NCI-H2029 (cell line): ENCODE measurements around the gene TRIM32.

Source experiments
- DNase-seq: peaks from one replicate; lab custom pipeline; 2025; lab: John Stamatoyannopoulos, UW

Gene TRIM32

DNA sequence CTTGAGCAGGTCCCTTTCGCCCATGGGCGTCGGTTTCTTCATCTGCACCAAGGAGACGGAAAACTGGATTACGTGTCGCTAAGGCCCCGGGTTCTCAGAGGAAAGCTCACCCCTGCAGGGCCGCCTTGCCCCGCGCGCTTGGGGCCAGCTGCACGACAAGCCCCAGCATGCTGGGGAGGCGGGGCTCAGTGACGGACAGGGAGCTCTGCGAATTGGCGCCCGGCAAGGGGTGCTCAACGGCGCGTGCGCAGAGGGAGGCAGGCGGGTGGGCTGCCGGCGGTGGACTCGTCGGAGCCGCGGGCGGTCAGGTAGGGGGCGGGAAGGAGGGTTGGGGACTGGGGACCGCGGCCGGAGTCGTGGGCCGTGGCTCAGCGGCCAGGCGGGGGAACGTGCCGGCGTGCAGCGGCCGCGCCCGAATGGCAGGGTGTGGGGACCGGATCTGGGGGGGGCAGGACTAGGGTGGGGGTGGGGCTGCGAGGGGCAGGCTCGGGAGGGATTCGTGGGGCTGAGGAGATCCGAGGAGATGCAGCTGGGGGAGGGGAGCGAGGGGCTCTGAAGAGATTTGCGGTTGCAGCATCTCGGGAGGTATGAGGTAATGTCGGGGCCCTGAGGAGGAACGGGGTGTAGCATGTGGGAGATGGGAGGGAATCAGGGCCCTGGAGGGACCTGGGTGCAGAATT lies at the start of gene TRIM32:
TSS of gene TRIM32 (plus strand) at position 232 of the 680 bp plus-strand sequence. CDS start 10,438 bp downstream, outside the sequence.
- peak; percentile 85 for DNase-seq

GRCh38 chr9:116639251-116639741 lies 47.8 kb upstream of the TRIM32 start:
- DNase-seq: no peak

GRCh38 chr9:116641292-116642059 lies 45.6 kb upstream of the TRIM32 start:
- no peak for DNase-seq

DNA sequence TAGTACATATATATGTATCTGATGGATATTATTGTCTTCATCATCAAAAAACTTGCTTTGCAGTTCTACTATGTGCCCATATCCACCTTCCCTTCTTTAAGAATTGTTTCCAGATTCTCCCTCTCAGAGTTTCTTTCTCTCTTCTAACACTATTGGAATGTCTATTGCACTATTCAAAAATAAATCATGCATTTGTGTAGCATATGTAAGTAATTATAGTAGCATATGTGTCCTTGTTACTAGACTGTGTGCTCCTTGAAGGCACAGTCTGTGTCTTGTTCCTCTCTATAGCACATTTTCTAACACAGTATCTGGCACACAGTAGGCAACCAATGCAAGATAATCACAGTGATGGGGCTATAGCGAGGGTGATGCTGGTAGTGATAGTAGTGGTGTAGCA lies 43.4 kb upstream of the TRIM32 start:
- no peak for DNase-seq

DNA sequence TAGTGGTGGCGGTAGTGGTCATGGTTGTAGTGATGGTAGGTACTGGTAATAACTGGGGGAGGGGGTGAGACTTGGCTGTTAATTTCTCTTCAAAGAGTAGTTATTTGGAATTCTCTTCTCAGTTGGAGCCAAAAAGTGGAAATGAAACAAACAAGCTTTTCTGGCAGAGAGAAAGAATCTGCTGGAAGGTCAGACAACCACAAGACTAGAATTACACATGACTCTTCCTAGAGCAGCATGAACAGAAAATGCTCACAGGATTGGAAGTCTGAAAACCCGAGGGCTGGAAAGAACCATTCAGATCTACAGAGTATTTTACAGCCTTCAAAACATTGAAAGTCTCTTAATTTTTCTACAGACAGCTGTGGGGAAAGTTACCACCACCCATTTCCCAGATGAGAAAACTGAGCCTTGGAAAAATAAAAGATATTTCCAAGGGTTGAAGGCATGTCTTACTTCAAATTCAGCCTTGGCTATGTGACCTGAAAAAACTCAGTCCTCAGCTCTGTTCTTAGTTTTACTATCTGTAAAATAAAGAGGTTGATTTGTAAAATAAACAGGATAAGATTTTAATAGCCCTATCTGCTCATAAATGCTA lies 42.9 kb upstream of the TRIM32 start:
- DNase-seq: no peak

DNA sequence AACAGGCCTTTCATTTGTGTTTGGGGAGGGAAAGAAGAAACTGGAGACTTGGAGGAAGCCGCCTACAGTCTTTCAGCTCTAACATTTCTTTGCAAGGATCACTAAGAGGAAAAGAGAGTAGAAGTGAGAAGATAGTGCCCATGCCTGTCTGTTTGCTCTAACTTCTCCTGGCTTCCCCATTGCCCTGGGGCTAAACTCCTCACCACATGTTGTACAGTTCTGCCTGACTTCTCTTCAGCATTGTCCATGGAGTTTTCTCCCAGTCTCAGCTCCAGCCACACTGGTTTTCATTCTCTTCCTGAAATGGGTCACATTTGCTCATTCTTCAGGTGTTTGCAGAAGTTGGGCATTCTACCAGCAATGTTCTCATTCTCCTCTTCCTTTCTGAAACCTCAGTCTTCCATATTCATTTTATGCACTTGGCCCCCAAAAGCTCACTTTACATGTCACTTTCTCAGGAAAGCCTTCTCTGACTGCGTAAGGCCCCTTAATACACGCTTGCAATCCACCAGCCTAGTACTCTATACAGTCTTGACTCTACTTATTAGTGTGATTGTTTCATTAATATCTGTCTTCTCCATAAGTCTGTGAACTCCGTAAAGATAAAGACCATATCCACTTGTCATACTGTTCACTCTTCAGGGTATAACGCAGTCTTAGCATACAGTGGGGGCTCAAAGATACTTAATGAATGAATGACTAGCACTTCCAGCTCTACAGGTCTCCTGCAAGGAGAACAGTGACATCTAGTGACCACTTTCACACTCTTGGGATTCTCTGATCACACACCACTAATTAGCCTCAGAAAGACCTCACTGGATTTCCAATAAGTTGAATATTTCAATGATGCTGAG lies 40.2 kb upstream of the TRIM32 start:
- no peak for DNase-seq

GRCh38 chr9:116647515-116647809 lies 39.6 kb upstream of the TRIM32 start:
- no peak for DNase-seq

DNA sequence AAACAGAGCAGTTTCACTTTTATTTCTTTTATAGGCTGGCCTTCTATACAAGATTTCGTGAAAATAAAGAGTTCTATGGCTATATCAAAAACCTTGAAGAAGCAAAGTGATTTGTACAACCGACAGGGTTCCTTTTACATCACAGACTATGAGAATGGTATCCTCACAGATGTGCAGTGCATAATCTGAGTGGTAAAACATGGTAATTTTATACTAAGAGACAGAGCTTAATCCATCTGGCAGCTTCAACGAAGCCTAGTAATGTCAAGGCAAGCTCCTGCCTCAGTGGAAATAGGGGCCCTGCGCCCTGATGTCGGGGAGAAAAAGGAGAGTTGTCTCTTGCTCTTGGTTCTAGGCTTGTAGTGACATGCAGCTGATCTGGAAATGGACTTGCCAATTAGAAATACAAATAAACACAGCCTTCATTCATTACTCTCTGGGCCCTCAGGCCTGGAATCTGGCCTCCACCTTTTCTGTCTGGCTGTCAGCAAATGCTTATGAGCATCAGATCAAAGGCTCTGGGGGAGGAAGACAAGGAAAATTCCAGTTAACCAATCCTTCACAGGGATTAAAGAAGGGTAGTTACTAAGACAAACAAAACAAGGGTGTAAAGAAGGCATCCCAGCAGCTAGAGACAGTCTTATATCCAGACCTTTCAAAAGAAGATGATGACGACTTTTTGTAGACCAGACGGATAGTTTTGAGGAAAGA lies 33.6 kb upstream of the TRIM32 start:
- DNase-seq: no peak

GRCh38 chr9:116654059-116654355 lies 33.1 kb upstream of the TRIM32 start:
- DNase-seq: no peak

DNA sequence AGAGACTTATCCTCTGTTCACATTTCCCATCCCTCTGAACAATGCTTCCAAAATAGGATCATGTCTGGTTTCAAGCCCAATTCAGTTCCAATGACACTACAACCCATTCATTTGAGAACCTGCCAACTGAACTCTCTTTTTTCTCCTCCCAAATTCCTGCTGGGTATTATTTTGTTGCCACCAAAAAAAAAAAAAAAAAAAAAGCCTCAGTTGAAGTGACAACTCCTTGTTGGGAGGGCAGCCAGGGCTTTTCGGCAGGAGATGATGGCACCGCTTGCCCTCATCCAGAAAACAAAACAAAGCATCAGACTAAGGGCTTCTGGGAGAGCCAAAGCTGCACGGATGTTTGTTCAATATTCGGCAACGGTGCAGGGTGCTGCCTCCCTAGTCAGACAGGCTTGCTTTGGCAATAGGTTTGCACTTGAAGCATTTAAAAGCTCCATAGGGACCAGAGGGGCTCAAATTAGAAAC lies 30.6 kb upstream of the TRIM32 start:
- DNase-seq: peak; percentile 27

- DNase-seq: no peak
Measured at GRCh38 chr9:116656977-116657376, 30.1 kb upstream of the TRIM32 start.

GRCh38 chr9:116658265-116658664 lies 28.8 kb upstream of the TRIM32 start:
- no peak for DNase-seq

DNA sequence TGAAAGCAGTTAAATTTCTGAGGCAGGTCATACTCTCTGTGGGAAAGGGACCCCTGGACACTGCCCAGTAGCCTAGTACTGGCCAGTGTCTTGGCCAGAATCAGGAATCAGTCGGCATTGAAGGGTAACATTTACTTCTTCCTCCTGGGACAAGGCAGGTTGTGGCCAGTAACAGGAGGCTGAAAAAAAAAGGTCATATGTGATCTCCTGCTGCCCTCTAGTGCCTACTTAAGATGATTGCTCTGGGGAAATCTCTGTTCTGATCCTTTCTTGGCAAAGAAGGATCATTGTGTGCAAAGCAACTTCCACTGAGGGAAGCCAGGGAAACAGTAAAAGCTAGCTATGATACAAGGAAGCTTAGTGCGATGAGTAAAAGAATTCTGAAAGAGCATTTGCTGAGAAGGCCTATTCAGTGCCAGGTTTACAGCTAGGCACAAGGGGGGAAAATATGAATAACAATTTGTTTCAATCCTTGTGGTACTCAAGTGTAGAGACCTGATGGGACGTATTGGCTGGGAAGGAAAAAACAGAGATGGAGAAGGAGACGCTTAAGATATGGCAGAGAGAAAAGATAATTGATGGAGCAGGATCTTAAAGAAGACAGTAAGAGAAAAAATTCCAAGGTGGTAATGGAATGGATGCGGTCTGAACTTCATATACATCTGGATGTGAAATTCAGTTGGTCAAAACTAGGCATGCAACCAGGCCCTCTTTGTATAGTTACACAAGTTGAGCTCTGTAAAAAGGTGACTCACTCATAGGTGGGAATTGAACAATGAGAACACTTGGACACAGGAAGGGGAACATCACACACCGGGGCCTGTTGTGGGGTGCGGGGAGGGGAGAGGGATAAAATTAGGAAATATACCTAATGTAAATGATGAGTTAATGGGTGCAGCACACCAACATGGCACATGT lies 25.8 kb upstream of the TRIM32 start:
- peak; percentile 41 for DNase-seq

- DNase-seq: no peak
Measured at GRCh38 chr9:116662646-116663310, 24.3 kb upstream of the TRIM32 start.

- DNase-seq: no peak
Measured at GRCh38 chr9:116663581-116663980, 23.5 kb upstream of the TRIM32 start.

DNA sequence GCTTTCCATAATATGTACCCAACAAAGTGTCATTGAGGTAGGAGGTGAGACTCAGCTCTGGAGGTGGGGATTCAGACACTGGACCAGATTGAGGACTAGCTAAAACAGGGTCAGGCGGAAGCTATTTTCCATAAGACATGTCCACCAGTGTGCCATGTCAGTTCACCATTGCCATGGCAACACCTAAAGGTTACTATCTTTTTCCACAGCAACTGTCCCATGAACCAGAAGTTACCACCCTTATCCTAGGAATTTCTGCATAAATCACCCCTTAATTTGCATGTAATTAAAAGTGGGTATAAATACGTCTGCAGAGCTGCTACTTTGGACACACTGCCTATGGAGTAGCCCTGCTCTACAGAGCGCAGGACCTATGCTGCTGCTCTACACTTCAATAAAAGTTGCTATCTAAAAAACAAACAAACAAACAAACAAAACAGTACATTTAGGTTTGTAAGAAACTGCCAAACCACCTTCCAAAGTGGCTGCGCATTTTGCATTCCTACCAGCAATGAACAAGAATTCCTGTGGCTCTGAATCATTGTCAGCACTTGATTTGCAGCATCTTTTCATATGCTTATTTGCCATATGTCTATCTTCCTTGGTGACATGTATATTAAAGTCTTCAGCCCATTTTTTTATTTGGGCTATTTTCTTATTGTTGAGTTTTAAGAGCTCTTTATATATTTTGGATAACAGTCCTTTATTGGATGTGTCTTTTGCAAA lies 18.0 kb upstream of the TRIM32 start:
- DNase-seq: no peak

DNA sequence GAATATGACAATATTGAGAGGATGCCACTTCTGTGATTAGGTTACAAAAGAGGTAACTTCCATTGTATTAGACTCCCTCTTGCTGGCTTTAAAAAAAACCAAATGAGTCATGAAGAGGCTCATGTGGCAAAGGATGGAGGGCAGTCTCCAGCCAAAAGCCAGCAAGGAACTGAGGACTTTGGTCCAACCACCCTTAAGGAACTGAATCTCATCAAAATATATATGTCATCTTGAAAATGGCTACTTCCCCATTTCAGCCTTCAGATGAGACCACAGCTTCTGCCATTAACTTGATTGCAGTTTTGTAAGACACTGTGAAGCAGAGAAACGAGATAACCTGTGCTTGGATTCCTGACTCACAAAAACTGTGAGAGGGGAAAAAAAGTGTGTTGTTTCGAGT lies 15.5 kb upstream of the TRIM32 start:
- DNase-seq: no peak

DNA sequence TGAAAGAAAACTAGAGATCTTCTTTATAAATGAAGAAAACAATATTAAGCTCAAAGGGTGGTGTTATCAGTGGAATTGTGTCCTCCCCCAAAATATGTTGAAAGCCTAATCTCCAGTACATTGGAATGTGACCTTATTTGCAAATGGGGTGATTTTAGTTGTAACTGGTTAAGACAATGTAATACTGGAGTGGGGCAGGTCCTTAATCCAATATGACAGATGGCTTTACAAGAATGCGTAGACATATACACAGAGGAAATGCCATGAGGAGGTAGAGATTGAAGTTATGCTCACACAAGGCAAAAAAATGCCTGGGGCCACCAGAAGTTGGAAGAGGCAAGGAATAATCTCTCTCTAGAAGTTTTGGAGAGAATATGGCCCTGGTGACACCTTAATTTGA lies 13.7 kb upstream of the TRIM32 start:
- DNase-seq: no peak

- no peak for DNase-seq
Measured at GRCh38 chr9:116674210-116674980, 12.7 kb upstream of the TRIM32 start.
